Upper lobe of right lung (tissue), 1 donor: ENCODE data around the gene MYO16. TPM values are rescaled to one million over a fixed set of nuclear protein-coding genes. Genes with fewer than 3 reads are reported as not detected.

Experiments
- ATAC-seq: fragments of 200-7000 bp; cut with Tn5 transposase; one replicate; pipeline ENCODE4 v1.9.1; 2020; ENCODE audit warnings: mild to moderate bottlenecking, moderate library complexity
- DNase-seq: peaks from one replicate; pipeline ENCODE4 v3.0.0-alpha.2; 2020
- H3K27ac ChIP-seq: fragments of 200-600 bp; one replicate; pipeline ENCODE4 v1.8.0; 2022
- H3K27me3 ChIP-seq: fragments of 200-600 bp; one replicate; pipeline ENCODE4 v1.8.0; 2022; ENCODE audit warnings: mild to moderate bottlenecking
- H3K36me3 ChIP-seq: fragments of 200-600 bp; one replicate; pipeline ENCODE4 v1.8.0; 2022
- H3K4me1 ChIP-seq: fragments of 200-600 bp; one replicate; pipeline ENCODE4 v1.8.0; 2022
- H3K4me3 ChIP-seq: fragments of 200-600 bp; one replicate; pipeline ENCODE4 v1.8.0; 2022; ENCODE audit warnings: mild to moderate bottlenecking
- H3K9me3 ChIP-seq: fragments of 200-600 bp; one replicate; pipeline ENCODE4 v1.8.0; 2022
- CTCF ChIP-seq: fragments of 200-600 bp; IDR thresholded peaks from one replicate; pipeline ENCODE4 v1.8.0; 2022; ENCODE audit warnings: antibody characterized with exemption
- intact Hi-C: fragments of 100-400 bp; cut with DNase I; formaldehyde crosslinking; loops from one replicate; pipeline ENCODE4 v1.11.0; 2022
- total RNA-seq: library from RNA; stranded (reverse); fragmentation: NEBNext Ultra II Directional; extraction: Animal tissue kit (Norgen Biotek cat#: 25700); gene quantifications from one replicate; pipeline ENCODE4 v1.2.1, GENCODE V29; 2021
- donor health status: DM: no; HTN: yes; CAD: no; lungs with severe emphysema.

The MYO16 gene
- total RNA-seq, 1 donor from 2014 or later = 0.46 TPM

GRCh38 chr13:108674771-108675170, 45.4 kb downstream of the MYO16 start:
- Histone ChIP-seq H3K4me3 (no peak overlapping the region), H3K36me3 (no peaks in the 10 kb centered on the region), H3K4me1 (no peaks in the 10 kb centered on the region), H3K9me3 (no peaks in the 10 kb centered on the region), H3K27me3 (no peaks in the 10 kb centered on the region), H3K27ac (no peak overlapping the region)
- ATAC-seq (no peak), DNase-seq (no peak)
- intact Hi-C loops = no loop called here
- no peak for TF ChIP-seq CTCF

- intact Hi-C loops = no loop called here
- Histone ChIP-seq H3K4me3 (no peak overlapping the region), H3K27ac (no peak overlapping the region), H3K36me3 (no peaks in the 10 kb centered on the region), H3K27me3 (no peaks in the 10 kb centered on the region), H3K9me3 (no peaks in the 10 kb centered on the region), H3K4me1 (no peaks in the 10 kb centered on the region)
- no peak for ATAC-seq
- TF ChIP-seq CTCF = no peak
- DNase-seq = no peak
These were observed 47.2 kb downstream of the MYO16 start for GRCh38 chr13:108676620-108677019.

- no peak overlapping the region for H3K27ac ChIP-seq
- intact Hi-C loops = no loop called here
- no peak for TF ChIP-seq CTCF
These were observed 48.4 kb downstream of the MYO16 start for GRCh38 chr13:108677806-108678205.

GRCh38 chr13:108680011-108680410, 50.6 kb downstream of the MYO16 start:
- Histone ChIP-seq H3K27ac (no peak overlapping the region), H3K36me3 (no peaks in the 10 kb centered on the region), H3K9me3 (no peaks in the 10 kb centered on the region), H3K4me3 (no peak overlapping the region), H3K27me3 (no peaks in the 10 kb centered on the region), H3K4me1 (no peaks in the 10 kb centered on the region)
- no peak for ATAC-seq
- no peak for DNase-seq
- TF ChIP-seq CTCF = no peak
- intact Hi-C loops = no loop called here

More at GRCh38 chr13:108677806-108678205, 48.4 kb downstream of the MYO16 start:
- no peaks in the 10 kb centered on the region for H3K36me3 ChIP-seq
- no peaks in the 10 kb centered on the region for H3K4me1 ChIP-seq
- no peak for ATAC-seq
- no peak for DNase-seq
- H3K9me3 ChIP-seq = no peaks in the 10 kb centered on the region
- no peak overlapping the region for H3K4me3 ChIP-seq
- H3K27me3 ChIP-seq = no peaks in the 10 kb centered on the region

DNA sequence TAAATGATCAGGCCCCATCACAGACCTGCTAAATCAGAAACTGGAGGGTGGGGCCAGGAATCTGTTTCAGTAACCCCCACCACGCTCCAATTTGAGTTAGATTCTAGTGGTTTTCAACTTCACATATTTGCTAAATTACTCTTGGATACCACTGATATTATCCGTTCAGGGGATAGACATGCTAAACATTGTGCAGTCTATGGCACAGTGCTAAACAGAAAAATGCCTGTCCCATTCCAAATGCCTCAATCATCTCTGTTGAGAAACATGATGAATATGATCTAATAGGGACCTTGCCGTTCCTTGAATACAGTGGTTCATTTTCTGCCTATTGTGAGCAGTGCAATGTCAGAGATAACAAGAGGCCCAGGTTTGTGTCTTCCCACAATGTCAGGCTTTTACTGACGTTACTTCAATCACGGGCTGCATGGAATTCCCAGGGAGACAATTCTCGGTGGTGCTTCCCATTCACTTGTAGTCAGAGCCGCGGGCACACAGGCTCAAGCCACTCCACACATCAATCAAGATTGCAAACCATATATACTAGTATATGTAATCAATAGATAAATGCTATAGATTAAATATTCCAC, 52.7 kb downstream of the MYO16 start:
- Histone ChIP-seq H3K9me3 (no peaks in the 10 kb centered on the region), H3K4me1 (no peaks in the 10 kb centered on the region), H3K27me3 (no peaks in the 10 kb centered on the region), H3K36me3 (no peaks in the 10 kb centered on the region), H3K4me3 (no peak overlapping the region), H3K27ac (no peak overlapping the region)
- DNase-seq (no peak), ATAC-seq (no peak)
- intact Hi-C loops = no loop called here
- no peak for TF ChIP-seq CTCF

DNA sequence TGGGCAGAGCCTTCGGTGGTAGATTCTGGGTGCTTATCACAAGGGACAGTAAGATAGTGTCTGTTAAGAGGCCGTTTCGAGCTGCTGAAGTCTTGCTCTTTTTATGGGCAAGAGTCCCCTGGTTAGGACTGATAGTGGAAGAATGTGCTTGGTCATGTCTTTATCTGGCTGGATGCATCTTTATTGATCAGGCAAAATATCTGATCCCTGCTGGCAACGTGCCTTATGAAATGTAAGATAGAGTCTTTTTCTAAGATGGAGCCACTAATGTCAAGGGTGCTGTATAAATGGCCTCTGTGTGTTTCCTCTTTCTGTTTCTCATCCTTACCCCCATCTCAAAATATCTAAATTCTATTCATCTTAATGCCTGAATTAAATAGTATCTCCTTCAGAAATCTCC, 53.3 kb downstream of the MYO16 start:
- Histone ChIP-seq H3K9me3 (no peaks in the 10 kb centered on the region), H3K27ac (no peak overlapping the region), H3K4me1 (no peaks in the 10 kb centered on the region), H3K4me3 (no peak overlapping the region), H3K36me3 (no peaks in the 10 kb centered on the region), H3K27me3 (no peaks in the 10 kb centered on the region)
- no peak for TF ChIP-seq CTCF
- DNase-seq = no peak
- intact Hi-C loops = no loop called here
- ATAC-seq = no peak
